Measurements from ENCODE around the gene LRRC58. TPM values are rescaled to one million over a fixed set of nuclear protein-coding genes. Genes with fewer than 3 reads are reported as not detected.

LRRC58 gene
- total RNA-seq, 1 experiment from 2014 or later, result 50.5 TPM

GRCh38 chr3:120370463-120370862 is 21.3 kb upstream of the LRRC58 start:
- H3K36me3 ChIP-seq (ENCODE audit: insufficient read depth, low read length), result no peaks in the 10 kb centered on the region
- no peak overlapping the region for H3K9ac ChIP-seq (ENCODE audit: low read length)
- H3K9me3 ChIP-seq (ENCODE audit: low read length), result no peaks in the 10 kb centered on the region
- H3K27ac ChIP-seq (ENCODE audit: low read length), result no peak overlapping the region
- DNase-seq, result no peak
- H3K4me2 ChIP-seq (ENCODE audit: low read depth, low read length, poor library complexity, severe bottlenecking), result no peak overlapping the region
- no peaks in the 10 kb centered on the region for H3K9me2 ChIP-seq (replicated peaks; ENCODE audit: insufficient read depth, low read length)
- no peaks in the 10 kb centered on the region for H3K79me2 ChIP-seq (ENCODE audit: low read length)
- peaks cover 23% of the 10 kb centered on the region for H3K4me1 ChIP-seq (ENCODE audit: low read length)
- no peaks in the 10 kb centered on the region for H3K27me3 ChIP-seq (ENCODE audit: low read length)
- H2AFZ ChIP-seq (ENCODE audit: low read length), result no peak overlapping the region
- H4K20me1 ChIP-seq (ENCODE audit: insufficient read depth, low read depth, low read length), result no peaks in the 10 kb centered on the region
- H3K4me3 ChIP-seq (ENCODE audit: low read length), result no peak overlapping the region

- Histone ChIP-seq H3K27me3 (ENCODE audit: low read length) (no peaks in the 10 kb centered on the region), H3K4me1 (ENCODE audit: low read length) (peaks cover 24% of the 10 kb centered on the region), H3K9ac (ENCODE audit: low read length) (no peak overlapping the region), H3K4me2 (ENCODE audit: low read depth, low read length, poor library complexity, severe bottlenecking) (no peak overlapping the region), H2AFZ (ENCODE audit: low read length) (no peak overlapping the region), H4K20me1 (ENCODE audit: insufficient read depth, low read depth, low read length) (no peaks in the 10 kb centered on the region), H3K79me2 (ENCODE audit: low read length) (no peaks in the 10 kb centered on the region), H3K27ac (ENCODE audit: low read length) (no peak overlapping the region), H3K36me3 (ENCODE audit: insufficient read depth, low read length) (no peaks in the 10 kb centered on the region), H3K4me3 (ENCODE audit: low read length) (no peak overlapping the region), H3K9me2 (replicated peaks; ENCODE audit: insufficient read depth, low read length) (no peaks in the 10 kb centered on the region), H3K9me3 (ENCODE audit: low read length) (no peaks in the 10 kb centered on the region)
- DNase-seq, result no peak
Measured at GRCh38 chr3:120369037-120369467, 19.9 kb upstream of the LRRC58 start.

DNA sequence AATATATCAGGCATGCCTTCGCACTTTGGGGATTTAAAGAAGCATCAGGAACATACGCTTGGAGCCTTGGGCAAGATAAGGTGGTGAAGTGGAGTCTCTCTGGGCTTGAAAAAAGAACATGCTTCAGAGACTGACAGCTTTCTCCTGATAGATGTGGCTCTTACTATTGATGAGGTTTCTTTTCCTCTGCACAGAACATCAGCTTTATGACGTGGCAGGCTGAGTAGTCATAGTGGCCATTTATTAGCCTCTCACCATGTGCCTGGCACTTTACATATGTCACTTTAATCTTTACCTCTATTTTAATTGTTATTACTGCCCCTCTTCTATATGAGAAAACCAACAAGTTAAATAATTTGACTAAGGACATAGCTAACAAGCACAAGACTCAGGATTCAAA is 19.0 kb upstream of the LRRC58 start:
- H3K27ac ChIP-seq (ENCODE audit: low read length), result no peak overlapping the region
- H3K9ac ChIP-seq (ENCODE audit: low read length), result no peak overlapping the region
- H3K27me3 ChIP-seq (ENCODE audit: low read length), result no peaks in the 10 kb centered on the region
- H2AFZ ChIP-seq (ENCODE audit: low read length), result no peak overlapping the region
- no peaks in the 10 kb centered on the region for H3K9me3 ChIP-seq (ENCODE audit: low read length)
- no peak overlapping the region for H3K4me2 ChIP-seq (ENCODE audit: low read depth, low read length, poor library complexity, severe bottlenecking)
- H3K9me2 ChIP-seq (replicated peaks; ENCODE audit: insufficient read depth, low read length), result no peaks in the 10 kb centered on the region
- H3K4me3 ChIP-seq (ENCODE audit: low read length), result no peak overlapping the region
- no peaks in the 10 kb centered on the region for H4K20me1 ChIP-seq (ENCODE audit: insufficient read depth, low read depth, low read length)
- DNase-seq, result no peak
- H3K36me3 ChIP-seq (ENCODE audit: insufficient read depth, low read length), result no peaks in the 10 kb centered on the region
- peaks cover 26% of the 10 kb centered on the region for H3K4me1 ChIP-seq (ENCODE audit: low read length)
- H3K79me2 ChIP-seq (ENCODE audit: low read length), result no peaks in the 10 kb centered on the region

DNA sequence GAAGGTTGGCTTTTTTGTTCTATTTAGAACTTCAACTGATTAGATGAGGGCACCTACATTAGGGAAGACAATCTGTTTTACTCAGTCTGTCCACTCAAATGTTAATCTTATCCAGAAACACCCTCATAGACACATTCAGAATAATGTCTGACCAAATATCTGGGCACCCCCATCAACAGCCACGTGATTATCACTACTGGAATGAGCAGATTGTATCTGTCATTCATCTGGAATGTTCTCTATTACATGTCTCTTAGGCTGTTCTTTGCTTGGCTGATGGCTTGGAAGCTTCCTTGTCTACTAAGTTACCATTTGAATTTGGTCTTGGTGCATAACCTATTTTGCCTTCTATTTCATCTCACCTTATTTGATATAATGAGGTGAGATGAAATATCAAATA is 15.7 kb upstream of the LRRC58 start:
- Histone ChIP-seq H3K4me2 (ENCODE audit: low read depth, low read length, poor library complexity, severe bottlenecking) (no peak overlapping the region), H3K9me2 (replicated peaks; ENCODE audit: insufficient read depth, low read length) (no peaks in the 10 kb centered on the region), H3K4me1 (ENCODE audit: low read length) (peaks cover 12% of the 10 kb centered on the region), H3K9ac (ENCODE audit: low read length) (no peak overlapping the region), H3K9me3 (ENCODE audit: low read length) (no peaks in the 10 kb centered on the region), H3K36me3 (ENCODE audit: insufficient read depth, low read length) (no peaks in the 10 kb centered on the region), H3K27me3 (ENCODE audit: low read length) (no peaks in the 10 kb centered on the region), H3K79me2 (ENCODE audit: low read length) (no peaks in the 10 kb centered on the region), H2AFZ (ENCODE audit: low read length) (no peak overlapping the region), H3K4me3 (ENCODE audit: low read length) (no peak overlapping the region), H3K27ac (ENCODE audit: low read length) (no peak overlapping the region), H4K20me1 (ENCODE audit: insufficient read depth, low read depth, low read length) (no peaks in the 10 kb centered on the region)
- DNase-seq, result no peak

- DNase-seq, result no peak
- Histone ChIP-seq H3K79me2 (ENCODE audit: low read length) (no peaks in the 10 kb centered on the region), H3K36me3 (ENCODE audit: insufficient read depth, low read length) (no peaks in the 10 kb centered on the region), H3K27ac (ENCODE audit: low read length) (no peak overlapping the region), H3K9me2 (replicated peaks; ENCODE audit: insufficient read depth, low read length) (no peaks in the 10 kb centered on the region), H3K4me1 (ENCODE audit: low read length) (peaks cover 12% of the 10 kb centered on the region), H3K4me3 (ENCODE audit: low read length) (no peak overlapping the region), H2AFZ (ENCODE audit: low read length) (no peak overlapping the region), H3K4me2 (ENCODE audit: low read depth, low read length, poor library complexity, severe bottlenecking) (no peak overlapping the region), H3K9me3 (ENCODE audit: low read length) (no peaks in the 10 kb centered on the region), H3K9ac (ENCODE audit: low read length) (no peak overlapping the region), H4K20me1 (ENCODE audit: insufficient read depth, low read depth, low read length) (no peaks in the 10 kb centered on the region), H3K27me3 (ENCODE audit: low read length) (no peaks in the 10 kb centered on the region)
Measured at GRCh38 chr3:120364101-120364500, 14.9 kb upstream of the LRRC58 start.

- H2AFZ ChIP-seq (ENCODE audit: low read length), result no peak overlapping the region
- no peaks in the 10 kb centered on the region for H3K36me3 ChIP-seq (ENCODE audit: insufficient read depth, low read length)
- no peak overlapping the region for H3K4me3 ChIP-seq (ENCODE audit: low read length)
- no peak for DNase-seq
- no peaks in the 10 kb centered on the region for H3K9me3 ChIP-seq (ENCODE audit: low read length)
- H3K9ac ChIP-seq (ENCODE audit: low read length), result no peak overlapping the region
- H4K20me1 ChIP-seq (ENCODE audit: insufficient read depth, low read depth, low read length), result no peaks in the 10 kb centered on the region
- peaks cover 5% of the 10 kb centered on the region for H3K4me1 ChIP-seq (ENCODE audit: low read length)
- no peak overlapping the region for H3K27ac ChIP-seq (ENCODE audit: low read length)
- no peaks in the 10 kb centered on the region for H3K9me2 ChIP-seq (replicated peaks; ENCODE audit: insufficient read depth, low read length)
- no peak overlapping the region for H3K4me2 ChIP-seq (ENCODE audit: low read depth, low read length, poor library complexity, severe bottlenecking)
- no peaks in the 10 kb centered on the region for H3K79me2 ChIP-seq (ENCODE audit: low read length)
- H3K27me3 ChIP-seq (ENCODE audit: low read length), result no peaks in the 10 kb centered on the region
Measured at GRCh38 chr3:120357807-120358206, 8.7 kb upstream of the LRRC58 start.

- peaks cover 9% of the 10 kb centered on the region for H3K4me1 ChIP-seq (ENCODE audit: low read length)
- no peak overlapping the region for H2AFZ ChIP-seq (ENCODE audit: low read length)
- no peak overlapping the region for H3K4me3 ChIP-seq (ENCODE audit: low read length)
- H3K36me3 ChIP-seq (ENCODE audit: insufficient read depth, low read length), result no peaks in the 10 kb centered on the region
- no peaks in the 10 kb centered on the region for H3K9me3 ChIP-seq (ENCODE audit: low read length)
- H3K27me3 ChIP-seq (ENCODE audit: low read length), result no peaks in the 10 kb centered on the region
- H4K20me1 ChIP-seq (ENCODE audit: insufficient read depth, low read depth, low read length), result no peaks in the 10 kb centered on the region
- DNase-seq, result no peak
- no peak overlapping the region for H3K27ac ChIP-seq (ENCODE audit: low read length)
- no peak overlapping the region for H3K9ac ChIP-seq (ENCODE audit: low read length)
- no peaks in the 10 kb centered on the region for H3K9me2 ChIP-seq (replicated peaks; ENCODE audit: insufficient read depth, low read length)
- no peak overlapping the region for H3K4me2 ChIP-seq (ENCODE audit: low read depth, low read length, poor library complexity, severe bottlenecking)
- H3K79me2 ChIP-seq (ENCODE audit: low read length), result no peaks in the 10 kb centered on the region
Measured at GRCh38 chr3:120355486-120355885, 6.3 kb upstream of the LRRC58 start.

DNA sequence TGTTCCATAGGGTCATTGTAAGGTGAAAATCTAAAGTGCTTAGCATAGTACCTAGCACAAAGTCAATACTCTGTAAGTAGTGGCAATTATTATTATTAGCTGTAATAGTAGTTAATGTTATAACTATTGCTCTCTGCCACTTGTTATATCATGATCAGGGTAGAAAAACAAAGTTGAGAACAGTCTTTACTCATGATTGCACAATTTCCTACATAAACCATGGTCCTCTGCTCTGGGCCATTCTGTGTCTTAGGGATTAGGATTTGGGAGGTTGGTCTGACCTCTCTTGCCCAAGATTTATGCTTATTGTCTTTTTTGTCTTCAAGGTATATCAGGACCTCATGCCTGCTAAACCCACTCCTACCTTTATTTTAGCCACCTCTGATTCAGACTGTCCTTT is 4.3 kb upstream of the LRRC58 start:
- H2AFZ ChIP-seq (ENCODE audit: low read length), result no peak overlapping the region
- no peaks in the 10 kb centered on the region for H3K27me3 ChIP-seq (ENCODE audit: low read length)
- H3K4me2 ChIP-seq (ENCODE audit: low read depth, low read length, poor library complexity, severe bottlenecking), result no peak overlapping the region
- H3K9ac ChIP-seq (ENCODE audit: low read length), result no peak overlapping the region
- H3K36me3 ChIP-seq (ENCODE audit: insufficient read depth, low read length), result no peaks in the 10 kb centered on the region
- no peak overlapping the region for H3K4me3 ChIP-seq (ENCODE audit: low read length)
- no peaks in the 10 kb centered on the region for H3K9me2 ChIP-seq (replicated peaks; ENCODE audit: insufficient read depth, low read length)
- no peak for DNase-seq
- H3K4me1 ChIP-seq (ENCODE audit: low read length), result peaks cover 20% of the 10 kb centered on the region
- H3K9me3 ChIP-seq (ENCODE audit: low read length), result no peaks in the 10 kb centered on the region
- H3K27ac ChIP-seq (ENCODE audit: low read length), result no peak overlapping the region
- H3K79me2 ChIP-seq (ENCODE audit: low read length), result peaks cover 9% of the 10 kb centered on the region
- H4K20me1 ChIP-seq (ENCODE audit: insufficient read depth, low read depth, low read length), result no peaks in the 10 kb centered on the region

- Histone ChIP-seq H3K4me2 (ENCODE audit: low read depth, low read length, poor library complexity, severe bottlenecking) (no peak overlapping the region), H3K36me3 (ENCODE audit: insufficient read depth, low read length) (peaks cover 1% of the 10 kb centered on the region; the same call in 1 of the 2 replicates), H3K4me3 (ENCODE audit: low read length) (no peak overlapping the region)
Measured at GRCh38 chr3:120352017-120352416, 2.9 kb upstream of the LRRC58 start.

More at GRCh38 chr3:120352017-120352416, 2.9 kb upstream of the LRRC58 start:
- Histone ChIP-seq H3K9me2 (replicated peaks; ENCODE audit: insufficient read depth, low read length) (no peaks in the 10 kb centered on the region), H4K20me1 (ENCODE audit: insufficient read depth, low read depth, low read length) (peaks cover 5% of the 10 kb centered on the region; the same call in 1 of the 2 replicates), H3K9ac (ENCODE audit: low read length) (no peak overlapping the region), H3K27me3 (ENCODE audit: low read length) (no peaks in the 10 kb centered on the region), H3K9me3 (ENCODE audit: low read length) (no peaks in the 10 kb centered on the region), H2AFZ (ENCODE audit: low read length) (no peak overlapping the region), H3K79me2 (ENCODE audit: low read length) (peaks cover 22% of the 10 kb centered on the region), H3K27ac (ENCODE audit: low read length) (no peak overlapping the region), H3K4me1 (ENCODE audit: low read length) (peaks cover 26% of the 10 kb centered on the region)
- no peak for DNase-seq
